ENCODE results near the gene IL36RN. TPM values are rescaled to one million over a fixed set of nuclear protein-coding genes. Genes with fewer than 3 reads are reported as not detected.

Gene IL36RN
- total RNA-seq, 1 donor from 2014 or later: 0.14 TPM

DNA sequence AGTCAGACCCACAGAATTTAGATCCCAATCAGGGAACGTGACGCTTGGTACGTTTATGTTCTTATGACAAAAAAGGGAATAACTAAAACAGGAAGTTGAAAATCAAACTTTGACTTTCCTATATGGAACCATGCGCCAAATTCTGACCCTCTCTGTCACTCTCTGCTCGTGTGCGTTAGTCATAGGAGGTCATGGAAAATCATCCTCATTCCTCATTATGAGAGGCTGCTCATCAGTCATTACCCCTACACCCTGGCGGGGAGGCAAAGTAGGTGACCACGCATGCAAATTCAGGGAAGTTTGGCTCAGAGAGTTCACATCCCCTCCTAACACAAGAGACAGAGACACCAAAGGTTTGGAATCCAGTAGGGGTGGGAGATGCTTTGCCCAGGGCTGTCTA, 24.3 kb downstream of the IL36RN start:
- Mint-ChIP-seq H3K36me3 (ENCODE audit: low read depth, unreplicated experiment) (no peaks in the 10 kb centered on the region), H3K4me1 (ENCODE audit: low read depth, unreplicated experiment) (no peaks in the 10 kb centered on the region), H3K4me3 (ENCODE audit: unreplicated experiment) (no peak overlapping the region), H3K27me3 (ENCODE audit: low read depth, unreplicated experiment) (peaks cover 34% of the 10 kb centered on the region), H3K27ac (ENCODE audit: unreplicated experiment) (no peak overlapping the region), H3K9me3 (ENCODE audit: unreplicated experiment) (no peaks in the 10 kb centered on the region)
- Histone ChIP-seq H3K4me2 (ENCODE audit: low read length) (no peak overlapping the region), H3K4me3 (ENCODE audit: insufficient read depth, low read depth, low read length) (no peak overlapping the region), H3K9me3 (ENCODE audit: insufficient read depth, low read depth, low read length) (no peaks in the 10 kb centered on the region), H3K36me3 (ENCODE audit: insufficient read depth, low read length) (no peaks in the 10 kb centered on the region), H2AFZ (ENCODE audit: low read depth, low read length) (no peak overlapping the region), H4K20me1 (ENCODE audit: insufficient read depth, low read length) (no peaks in the 10 kb centered on the region), H3K27ac (ENCODE audit: low read depth, low read length) (no peak overlapping the region), H3K4me1 (ENCODE audit: insufficient read depth, low read length) (no peaks in the 10 kb centered on the region), H3K27me3 (ENCODE audit: insufficient read depth, low read length) (peaks cover 24% of the 10 kb centered on the region), H3K9ac (ENCODE audit: low read length) (no peak overlapping the region), H3K79me2 (ENCODE audit: insufficient read depth, low read length) (no peaks in the 10 kb centered on the region)
- DNase-seq (ENCODE audit: low read depth) (no peak), FAIRE-seq (no peak)
- TF ChIP-seq EZH2 (IDR thresholded peaks at IDR 0.05; ENCODE audit: insufficient read depth, low read length): no peak
- TF ChIP-seq, protein P1, sequence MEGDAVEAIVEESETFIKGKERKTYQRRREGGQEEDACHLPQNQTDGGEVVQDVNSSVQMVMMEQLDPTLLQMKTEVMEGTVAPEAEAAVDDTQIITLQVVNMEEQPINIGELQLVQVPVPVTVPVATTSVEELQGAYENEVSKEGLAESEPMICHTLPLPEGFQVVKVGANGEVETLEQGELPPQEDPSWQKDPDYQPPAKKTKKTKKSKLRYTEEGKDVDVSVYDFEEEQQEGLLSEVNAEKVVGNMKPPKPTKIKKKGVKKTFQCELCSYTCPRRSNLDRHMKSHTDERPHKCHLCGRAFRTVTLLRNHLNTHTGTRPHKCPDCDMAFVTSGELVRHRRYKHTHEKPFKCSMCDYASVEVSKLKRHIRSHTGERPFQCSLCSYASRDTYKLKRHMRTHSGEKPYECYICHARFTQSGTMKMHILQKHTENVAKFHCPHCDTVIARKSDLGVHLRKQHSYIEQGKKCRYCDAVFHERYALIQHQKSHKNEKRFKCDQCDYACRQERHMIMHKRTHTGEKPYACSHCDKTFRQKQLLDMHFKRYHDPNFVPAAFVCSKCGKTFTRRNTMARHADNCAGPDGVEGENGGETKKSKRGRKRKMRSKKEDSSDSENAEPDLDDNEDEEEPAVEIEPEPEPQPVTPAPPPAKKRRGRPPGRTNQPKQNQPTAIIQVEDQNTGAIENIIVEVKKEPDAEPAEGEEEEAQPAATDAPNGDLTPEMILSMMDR (IDR thresholded peaks at IDR 0.05; ENCODE audit: insufficient read depth, low read depth, low read length): no peak

DNA sequence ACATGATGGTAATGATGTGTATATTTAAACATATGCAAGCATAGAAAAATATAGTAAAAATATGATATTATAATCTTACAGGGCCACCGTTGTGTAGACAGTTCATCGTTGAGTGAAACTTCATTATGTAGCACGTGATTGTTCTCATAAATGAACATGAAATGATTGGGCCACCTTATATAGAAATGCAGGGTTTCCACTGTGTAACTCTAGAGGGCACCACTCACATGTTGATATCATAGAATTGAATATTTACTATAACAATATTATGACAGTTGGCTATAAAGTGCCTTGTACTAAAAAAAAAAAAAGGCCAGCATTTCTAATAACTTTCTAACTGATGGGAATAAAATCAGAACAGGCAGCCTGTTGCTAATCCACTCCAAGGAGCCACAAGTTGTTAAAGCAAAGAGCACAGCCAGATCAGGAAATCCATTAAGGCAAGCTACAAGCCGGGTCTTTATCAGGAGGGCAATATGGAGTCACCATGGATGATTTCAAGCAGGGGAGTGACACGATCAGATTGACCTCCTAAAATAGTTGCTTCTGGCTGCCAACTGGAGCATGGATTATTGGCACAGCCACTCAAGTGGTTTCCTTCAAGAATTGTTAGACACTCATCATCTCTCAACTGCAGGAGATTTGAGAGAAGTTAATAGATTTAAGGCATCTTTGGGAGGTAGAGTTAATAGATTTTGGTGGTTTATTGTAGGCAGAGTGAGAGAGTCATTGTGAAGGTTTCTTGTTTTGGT, 25.4 kb downstream of the IL36RN start:
- no peak overlapping the region for H3K27ac ChIP-seq (ENCODE audit: low read depth, low read length)
- Mint-ChIP-seq H3K4me3 (ENCODE audit: unreplicated experiment) (no peak overlapping the region), H3K9me3 (ENCODE audit: unreplicated experiment) (no peaks in the 10 kb centered on the region), H3K27me3 (ENCODE audit: low read depth, unreplicated experiment) (peaks cover 33% of the 10 kb centered on the region), H3K4me1 (ENCODE audit: low read depth, unreplicated experiment) (no peaks in the 10 kb centered on the region), H3K36me3 (ENCODE audit: low read depth, unreplicated experiment) (no peaks in the 10 kb centered on the region), H3K27ac (ENCODE audit: unreplicated experiment) (no peak overlapping the region)
- peaks cover 24% of the 10 kb centered on the region for H3K27me3 ChIP-seq (ENCODE audit: insufficient read depth, low read length)
- no peak overlapping the region for H2AFZ ChIP-seq (ENCODE audit: low read depth, low read length)
- H3K79me2 ChIP-seq (ENCODE audit: insufficient read depth, low read length): no peaks in the 10 kb centered on the region
- no peaks in the 10 kb centered on the region for H3K4me1 ChIP-seq (ENCODE audit: insufficient read depth, low read length)
- H3K4me2 ChIP-seq (ENCODE audit: low read length): no peak overlapping the region
- no peaks in the 10 kb centered on the region for H3K36me3 ChIP-seq (ENCODE audit: insufficient read depth, low read length)
- H4K20me1 ChIP-seq (ENCODE audit: insufficient read depth, low read length): no peaks in the 10 kb centered on the region
- no peaks in the 10 kb centered on the region for H3K9me3 ChIP-seq (ENCODE audit: insufficient read depth, low read depth, low read length)
- TF ChIP-seq, protein P1 (IDR thresholded peaks at IDR 0.05; ENCODE audit: insufficient read depth, low read depth, low read length): peak; percentile 52
- no peak for TF ChIP-seq EZH2 (IDR thresholded peaks at IDR 0.05; ENCODE audit: insufficient read depth, low read length)
- no peak for FAIRE-seq
- DNase-seq (ENCODE audit: low read depth): no peak
- no peak overlapping the region for H3K9ac ChIP-seq (ENCODE audit: low read length)
- H3K4me3 ChIP-seq (ENCODE audit: insufficient read depth, low read depth, low read length): no peak overlapping the region

DNA sequence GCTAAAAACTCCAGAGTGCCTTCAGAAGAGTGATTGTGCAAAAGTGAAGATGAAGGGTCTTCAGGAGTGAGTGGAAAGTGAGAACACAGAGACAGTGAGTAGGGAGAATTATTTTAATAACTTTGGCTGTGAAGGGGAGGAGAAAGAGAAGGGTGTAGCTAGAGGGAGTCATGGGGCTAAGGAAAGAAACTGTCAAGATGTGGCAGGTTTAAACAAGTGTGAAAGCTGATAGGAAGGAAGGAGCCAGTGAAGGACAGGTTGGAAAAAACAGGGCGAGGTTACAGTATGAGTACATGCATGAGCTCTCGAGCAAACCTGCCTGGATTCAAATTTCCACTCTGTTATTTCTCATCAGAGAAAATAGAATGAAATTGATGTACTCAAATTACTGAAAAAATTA, 26.5 kb downstream of the IL36RN start:
- H3K4me3 ChIP-seq (ENCODE audit: insufficient read depth, low read depth, low read length): no peak overlapping the region
- FAIRE-seq: no peak
- no peaks in the 10 kb centered on the region for H3K4me1 ChIP-seq (ENCODE audit: insufficient read depth, low read length)
- H3K9ac ChIP-seq (ENCODE audit: low read length): no peak overlapping the region
- H3K79me2 ChIP-seq (ENCODE audit: insufficient read depth, low read length): no peaks in the 10 kb centered on the region
- no peak overlapping the region for H3K4me2 ChIP-seq (ENCODE audit: low read length)
- TF ChIP-seq EZH2 (IDR thresholded peaks at IDR 0.05; ENCODE audit: insufficient read depth, low read length): no peak
- TF ChIP-seq, protein P1 (IDR thresholded peaks at IDR 0.05; ENCODE audit: insufficient read depth, low read depth, low read length): no peak
- Mint-ChIP-seq H3K9me3 (ENCODE audit: unreplicated experiment) (no peaks in the 10 kb centered on the region), H3K27ac (ENCODE audit: unreplicated experiment) (no peak overlapping the region), H3K4me3 (ENCODE audit: unreplicated experiment) (no peak overlapping the region), H3K4me1 (ENCODE audit: low read depth, unreplicated experiment) (no peaks in the 10 kb centered on the region), H3K36me3 (ENCODE audit: low read depth, unreplicated experiment) (no peaks in the 10 kb centered on the region), H3K27me3 (ENCODE audit: low read depth, unreplicated experiment) (peaks cover 33% of the 10 kb centered on the region)
- no peaks in the 10 kb centered on the region for H3K36me3 ChIP-seq (ENCODE audit: insufficient read depth, low read length)
- H4K20me1 ChIP-seq (ENCODE audit: insufficient read depth, low read length): no peaks in the 10 kb centered on the region
- H3K9me3 ChIP-seq (ENCODE audit: insufficient read depth, low read depth, low read length): no peaks in the 10 kb centered on the region
- DNase-seq (ENCODE audit: low read depth): no peak
- H3K27me3 ChIP-seq (ENCODE audit: insufficient read depth, low read length): peaks cover 33% of the 10 kb centered on the region
- no peak overlapping the region for H2AFZ ChIP-seq (ENCODE audit: low read depth, low read length)
- no peak overlapping the region for H3K27ac ChIP-seq (ENCODE audit: low read depth, low read length)
